Activated CD4-positive, alpha-beta T cell treated with anti-CD3 and anti-CD28 coated beads, Interleukin-2, amount 50 U/mL, for 16 hours (primary cell): ENCODE results near the gene IL36G.
A peak's percentile ranks its signal among the peaks of the same experiment; 100 is the strongest.
"Not testable (repeated sequence)": the region's sequence is repeated elsewhere in the genome, so short reads cannot be mapped to it uniquely, and the experiment has no call there.

ENCODE experiments used
- DNase-seq: peaks from one replicate; pipeline ENCODE4 v3.0.0-alpha.2; 2020

IL36G gene

GRCh38 chr2:112977559-112978056 is at the start of gene IL36G:
Gene IL36G (plus strand): TSS chr2:112978006. CDS start chr2:112978639, 633 bp downstream.
- no peak for DNase-seq

DNA sequence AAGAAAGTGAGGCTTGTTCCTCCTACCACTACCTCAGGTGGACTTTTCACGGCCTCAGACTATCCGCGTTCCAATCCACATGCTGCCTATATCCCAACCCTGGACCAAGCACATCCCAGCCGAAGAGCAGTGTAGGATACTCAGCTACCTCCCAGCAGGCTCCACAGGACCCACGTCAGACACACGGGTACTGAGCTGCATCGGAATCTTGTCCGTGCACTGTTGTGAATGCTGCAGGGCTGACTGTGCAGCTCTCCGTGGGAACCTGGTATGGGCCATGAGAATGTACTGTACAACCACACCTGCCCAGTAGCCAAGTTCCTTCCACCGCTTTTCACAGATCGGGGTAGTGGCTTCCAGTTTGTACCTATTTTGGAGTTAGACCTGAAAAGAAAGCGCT is 44.5 kb upstream of the IL36G start:
- no peak for DNase-seq

- DNase-seq, result not testable (repeated sequence)
These were observed 43.7 kb upstream of the IL36G start for GRCh38 chr2:112934117-112934516.

- no peak for DNase-seq
These were observed 40.9 kb upstream of the IL36G start for GRCh38 chr2:112936927-112937232.

GRCh38 chr2:112938904-112939303 is 38.9 kb upstream of the IL36G start:
- no peak for DNase-seq

DNA sequence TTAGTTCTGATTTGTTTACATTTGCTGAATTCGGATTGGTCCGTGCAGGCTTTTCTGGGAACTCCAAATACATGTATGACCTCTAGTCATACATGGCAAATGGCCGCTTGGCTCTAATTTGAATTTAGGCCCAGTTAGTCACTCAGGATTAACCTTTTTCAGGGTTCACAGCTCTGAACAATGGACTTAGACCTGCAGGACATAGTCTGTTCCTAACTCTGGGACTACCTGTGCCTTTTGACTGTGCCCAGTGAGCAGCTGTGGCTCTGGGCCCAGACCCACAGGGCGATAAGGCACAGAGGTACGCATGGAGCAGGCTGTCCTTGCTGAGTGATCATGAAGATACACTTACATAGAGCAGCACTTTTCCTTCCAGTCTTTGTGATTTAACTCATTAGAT is 38.4 kb upstream of the IL36G start:
- DNase-seq, result no peak

- no peak for DNase-seq
These were observed 36.8 kb upstream of the IL36G start for GRCh38 chr2:112940859-112941625.

- DNase-seq, result peak; percentile 83
These were observed 35.8 kb upstream of the IL36G start for GRCh38 chr2:112941753-112942653.

DNA sequence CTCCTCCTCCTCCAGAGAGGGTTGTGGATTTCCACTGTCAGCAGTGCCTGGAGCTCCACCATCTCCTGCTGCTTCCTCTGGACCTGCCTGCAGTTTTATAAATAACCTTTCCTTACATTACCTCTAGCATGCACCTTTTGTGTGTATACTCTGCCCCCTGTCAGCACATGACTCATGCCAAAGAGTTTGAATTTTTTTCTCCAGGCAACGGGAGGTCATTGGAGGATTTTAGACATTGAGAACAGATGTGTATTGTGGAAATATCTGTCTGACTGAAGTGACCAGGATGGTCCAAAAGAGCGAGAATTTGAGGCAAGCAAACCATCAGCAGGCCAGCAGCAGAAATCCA is 35.2 kb upstream of the IL36G start:
- no peak for DNase-seq

- DNase-seq, result no peak
These were observed 32.8 kb upstream of the IL36G start for GRCh38 chr2:112944971-112945370.

GRCh38 chr2:112946086-112946485 is 31.7 kb upstream of the IL36G start:
- DNase-seq, result no peak

DNA sequence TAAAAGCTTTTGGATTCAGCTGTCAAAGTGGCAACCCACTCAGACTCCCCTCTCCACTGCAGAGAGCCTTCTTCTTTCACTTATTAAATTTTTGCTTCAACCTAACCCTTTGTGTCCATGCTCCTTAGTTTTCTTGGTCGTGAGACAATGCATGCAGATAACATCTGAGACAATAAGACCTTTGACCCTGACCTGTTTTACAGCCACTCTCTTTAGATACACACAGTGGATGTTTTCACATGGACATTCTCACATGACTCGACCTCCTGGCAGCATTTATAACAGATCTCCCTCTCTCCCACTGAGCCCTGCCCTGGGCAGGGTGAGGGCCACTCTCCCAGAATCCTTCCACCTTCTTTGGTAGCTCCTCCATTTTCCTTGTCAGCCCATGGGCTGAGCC is 30.4 kb upstream of the IL36G start:
- no peak for DNase-seq

DNA sequence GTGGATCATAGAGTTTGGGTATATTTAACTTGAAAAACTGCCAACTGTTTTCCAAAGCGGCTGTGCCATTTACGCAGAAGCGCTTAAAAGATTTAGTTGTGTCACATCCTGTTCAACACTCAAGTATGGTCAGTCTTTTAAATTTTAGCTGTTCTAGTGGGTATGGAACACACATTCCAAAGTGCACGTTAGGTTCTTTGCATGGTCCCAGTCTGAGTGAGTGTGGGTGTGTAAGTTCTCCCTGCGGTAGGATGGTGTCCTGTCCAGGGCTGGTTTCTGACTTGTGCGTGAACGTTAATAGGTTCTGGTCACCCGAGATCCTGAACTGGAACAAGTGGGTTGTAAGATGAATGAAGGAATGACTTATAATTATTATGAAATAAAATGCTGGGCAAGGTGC is 28.4 kb upstream of the IL36G start:
- DNase-seq, result no peak

DNA sequence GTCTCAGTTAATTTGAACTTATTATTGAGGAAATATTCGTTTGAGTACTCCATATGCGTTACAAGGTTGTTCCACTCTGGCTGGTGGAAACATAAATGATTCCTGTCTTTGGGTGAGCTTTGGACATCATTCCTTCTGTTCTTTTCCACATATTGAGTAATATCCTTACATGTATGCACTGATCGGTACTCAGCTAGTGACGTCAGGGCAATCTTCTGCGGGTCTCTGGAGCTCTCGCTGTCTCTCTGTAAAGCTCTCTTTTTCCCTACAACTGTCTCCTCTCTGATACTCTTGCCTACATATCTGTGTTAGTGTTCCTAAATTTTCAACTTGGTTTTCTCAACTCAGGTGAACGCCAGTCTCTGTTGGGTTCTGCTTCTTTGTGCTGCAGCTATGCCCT is 23.4 kb upstream of the IL36G start:
- no peak for DNase-seq

- DNase-seq, result no peak
These were observed 20.3 kb upstream of the IL36G start for GRCh38 chr2:112957511-112957910.

GRCh38 chr2:112958428-112959108 is 19.2 kb upstream of the IL36G start:
- peak; percentile 62 for DNase-seq

DNA sequence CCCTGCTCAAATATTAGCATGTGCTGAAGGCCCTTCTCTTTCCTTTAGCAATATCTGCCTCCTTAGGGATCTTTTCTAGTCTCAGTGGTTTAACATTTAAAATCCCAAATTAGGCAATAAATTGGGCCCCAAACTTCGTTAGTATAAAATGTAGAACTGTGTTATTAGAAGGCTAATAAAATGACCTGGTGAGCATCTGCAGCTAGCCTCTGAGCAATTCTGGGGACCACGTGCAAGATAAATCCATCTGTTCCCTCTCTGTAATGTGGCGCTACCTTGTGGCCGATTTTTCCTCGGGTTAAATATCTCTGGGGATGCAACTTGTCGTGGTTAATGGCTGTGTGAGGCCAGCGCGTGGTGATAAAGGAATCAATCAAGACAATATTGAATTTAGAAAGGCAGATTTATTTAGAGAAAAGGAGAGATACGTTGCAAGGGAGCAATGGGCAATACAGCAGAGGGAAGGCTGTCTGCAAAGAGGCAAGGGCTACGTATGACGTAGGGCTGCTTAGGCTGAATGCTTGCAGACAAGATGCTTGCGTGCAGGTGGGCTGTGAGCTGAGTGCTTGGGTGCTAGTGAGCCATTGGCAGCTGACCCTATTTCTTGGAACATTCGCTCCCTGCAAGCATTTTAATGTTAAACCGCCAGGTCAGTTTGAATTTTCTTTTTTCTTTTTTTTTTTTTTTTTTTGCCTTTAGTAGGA is 18.5 kb upstream of the IL36G start:
- DNase-seq, result no peak

GRCh38 chr2:112960230-112960825 is 17.5 kb upstream of the IL36G start:
- DNase-seq, result no peak

DNA sequence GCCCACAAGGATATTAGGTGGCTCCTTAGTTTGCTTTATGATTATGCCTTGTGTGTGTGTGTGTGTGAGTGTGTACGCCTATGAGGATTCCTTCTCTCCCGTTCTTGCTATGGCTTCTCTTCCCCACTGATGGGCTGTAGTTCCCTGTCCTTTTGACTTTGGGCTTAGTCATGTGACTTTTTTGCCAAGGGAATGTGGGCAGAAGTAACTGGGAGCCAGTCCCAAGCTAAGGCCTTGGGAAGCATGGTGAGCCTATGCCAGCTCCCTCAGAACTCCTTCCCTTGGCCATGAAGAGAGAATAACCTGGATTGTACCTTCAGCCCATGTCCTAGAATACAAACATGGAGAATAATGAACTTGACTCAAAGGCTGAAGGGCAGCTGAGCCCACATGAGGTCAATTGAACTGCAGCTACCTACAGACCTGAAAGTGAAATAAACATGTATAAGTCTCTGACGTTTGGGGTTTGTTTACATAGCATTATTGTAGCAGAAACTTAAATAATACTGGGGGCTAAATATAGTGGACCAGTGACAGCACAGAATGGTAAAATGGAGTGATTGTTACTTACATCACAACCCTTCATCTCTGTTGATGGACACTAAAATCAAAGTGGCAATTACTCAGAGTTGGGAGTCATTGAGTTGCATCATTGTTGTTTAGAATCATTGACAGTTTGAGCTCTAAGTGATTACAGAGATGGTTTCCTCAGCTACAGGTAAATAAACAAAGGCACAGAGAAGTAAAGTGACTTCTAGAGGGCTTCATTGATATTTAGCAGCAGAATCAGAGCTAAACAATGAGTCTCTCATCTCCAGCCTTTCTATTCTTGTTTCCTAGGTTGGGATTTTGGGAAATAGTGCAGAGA is 15.3 kb upstream of the IL36G start:
- no peak for DNase-seq

DNA sequence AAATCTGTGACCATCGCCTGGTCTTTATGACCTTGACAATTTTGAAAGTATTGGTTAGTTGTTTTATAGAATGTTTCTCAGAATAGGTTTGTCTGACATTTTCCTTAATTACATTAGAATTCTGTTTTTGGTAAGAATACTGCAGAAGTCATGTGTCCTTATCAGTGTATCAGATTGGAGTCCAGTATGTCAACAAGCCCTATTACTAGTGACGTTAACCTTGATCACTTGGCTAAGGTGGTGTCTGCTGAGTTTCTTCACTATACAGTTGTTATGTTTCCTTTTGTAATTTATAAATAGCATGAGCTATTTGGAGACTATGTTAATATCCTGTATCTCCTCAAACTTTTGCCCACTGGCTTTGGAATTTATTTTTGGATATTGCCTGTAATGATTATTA is 10.8 kb upstream of the IL36G start:
- no peak for DNase-seq

- DNase-seq, result no peak
These were observed 5.3 kb upstream of the IL36G start for GRCh38 chr2:112972423-112973086.
